GM12801 (cell line): Measurements from ENCODE around the gene DEFB129.

Experiments used
- CTCF ChIP-seq: IDR thresholded peaks from one replicate; pipeline ENCODE4 v1.5.1; 2011; ENCODE audit warnings: control low read depth; ENCODE audit not compliant: insufficient read length; ENCODE audit errors: extremely low read depth

Gene DEFB129

GRCh38 chr20:278607-279571, 51.8 kb downstream of the DEFB129 start:
- no peak for TF ChIP-seq CTCF
